HCT116 (cell line): Measurements from ENCODE around the gene CRIM1. TPM values are rescaled to one million over a fixed set of nuclear protein-coding genes. Genes with fewer than 3 reads are reported as not detected.

Experiments used
- ATAC-seq: fragments of 200-7000 bp; cut with Tn5 transposase; 2 replicates; pipeline ENCODE4 v1.9.1; 2020; ENCODE audit warnings: mild to moderate bottlenecking, moderate library complexity
- BruUV-seq: library from RNA; stranded (reverse); fragments of 400-500 nt; replicated peaks from 2 replicates; lab custom pipeline; 2021; lab: Mats Ljungman, UMichigan
- CTCF ChIA-PET: fragments of 300-600 bp; sonication (Branson Sonifier 250); formaldehyde crosslinking; loops from one replicate; lab custom pipeline; 2021; ENCODE audit warnings: antibody characterized with exemption; lab: Charles Lee
- POLR2A ChIA-PET: fragments of 300-600, 350-600 bp; sonication (Branson Sonifier 250); formaldehyde crosslinking; loops from one replicate; lab custom pipeline; 2021; ENCODE audit warnings: antibody characterized with exemption; lab: Charles Lee
- RAD21 ChIA-PET, 2 experiments: fragments of 300-600 bp; sonication (Branson Sonifier 250); formaldehyde crosslinking; loops; one replicate each; lab custom pipeline; 2023; ENCODE audit warnings: low total read pairs in 2 of 2; ENCODE audit not compliant: uncharacterized antibody in 2 of 2, unreplicated experiment in 2 of 2, low non-redundant PET in 1 of 2; lab: Charles Lee
- DNase-seq: peaks from one replicate; pipeline ENCODE4 v3.0.0-alpha.2; 2010; ENCODE audit warnings: low read depth, low spot score
- H2AFZ ChIP-seq: fragments of 200-600 bp; shearing (Covaris generic), sonication (generic); 2 replicates; pipeline ENCODE4 v1.6.1; 2017; ENCODE audit warnings: low read depth, mixed run types, mixed read lengths, antibody characterized with exemption, low read length; ENCODE audit not compliant: poor library complexity, severe bottlenecking
- H3K27ac ChIP-seq: 2 replicates; pipeline ENCODE4 v1.5.1; 2012; ENCODE audit warnings: low read depth, low read length
- H3K27me3 ChIP-seq: fragments of 200-600 bp; sonication (generic); 2 replicates; pipeline ENCODE4 v1.6.1; 2016; ENCODE audit warnings: mixed run types, low read length, mixed read lengths; ENCODE audit not compliant: insufficient read depth
- H3K36me3 ChIP-seq, 2 experiments: fragments of 200-500 bp in 1 of 2; fragments of 200-600 bp in 1 of 2; sonication (Bioruptor generic) in 1 of 2; sonication (generic) in 1 of 2; 2 replicates each; pipeline versions ENCODE4 v1.5.1 to v1.6.1; 2014 to 2016; ENCODE audit warnings: low read length in 2 of 2, inconsistent platforms in 1 of 2, mixed read lengths in 1 of 2, mixed run types in 1 of 2; ENCODE audit not compliant: insufficient read depth in 2 of 2, control insufficient read depth in 1 of 2
- H3K4me1 ChIP-seq, 2 experiments: fragments of 200-600 bp in 1 of 2; sonication (generic) in 1 of 2; 2 replicates each; pipeline versions ENCODE4 v1.5.1 to v1.6.1; 2012 to 2017; ENCODE audit warnings: low read length in 2 of 2, inconsistent platforms in 1 of 2, mild to moderate bottlenecking in 1 of 2, mixed read lengths in 1 of 2, mixed run types in 1 of 2, moderate library complexity in 1 of 2; ENCODE audit not compliant: insufficient read depth in 2 of 2, control insufficient read depth in 1 of 2
- H3K4me2 ChIP-seq: fragments of 200-600 bp; sonication (generic); 2 replicates; pipeline ENCODE4 v1.6.1; 2017; ENCODE audit warnings: mixed run types, low read length, mixed read lengths
- H3K4me3 ChIP-seq, 2 experiments: fragments of 200-600 bp in 1 of 2; sonication (generic) in 1 of 2; replicated peaks in 1 of 2; 2 replicates each; pipeline ENCODE4 v1.5.1; 2011 to 2016; ENCODE audit warnings: low read length in 2 of 2, control low read depth in 1 of 2, low read depth in 1 of 2, mild to moderate bottlenecking in 1 of 2, mixed read lengths in 1 of 2, mixed run types in 1 of 2
- H3K79me2 ChIP-seq: fragments of 200-600 bp; sonication (generic); 2 replicates; pipeline ENCODE4 v1.6.1; 2017; ENCODE audit warnings: mild to moderate bottlenecking, mixed run types, low read length, moderate library complexity, mixed read lengths; ENCODE audit not compliant: insufficient read depth
- H3K9ac ChIP-seq: fragments of 200-600 bp; sonication (generic); 2 replicates; pipeline ENCODE4 v1.6.1; 2016; ENCODE audit warnings: low read length, mixed read lengths
- H3K9me2 ChIP-seq: fragments of 200-600 bp; sonication (generic), shearing (Covaris generic); 2 replicates; pipeline ENCODE4 v1.6.1; 2017; ENCODE audit warnings: mixed run types, mild to moderate bottlenecking, moderate library complexity; ENCODE audit not compliant: insufficient read depth
- H3K9me3 ChIP-seq, 2 experiments: fragments of 200-500 bp in 1 of 2; fragments of 200-600 bp in 1 of 2; sonication (Bioruptor generic) in 1 of 2; sonication (generic) in 1 of 2; 2 replicates each; pipeline ENCODE4 v1.6.1; 2014 to 2017; ENCODE audit warnings: low read length in 2 of 2, mixed read lengths in 2 of 2, inconsistent platforms in 1 of 2, low read depth in 1 of 2, mild to moderate bottlenecking in 1 of 2, mixed run types in 1 of 2, moderate library complexity in 1 of 2; ENCODE audit not compliant: control insufficient read depth in 1 of 2, insufficient read depth in 1 of 2
- H4K20me1 ChIP-seq: fragments of 200-600 bp; sonication (generic), shearing (Covaris generic); 2 replicates; pipeline ENCODE4 v1.6.1; 2017; ENCODE audit warnings: mixed run types, mild to moderate bottlenecking, moderate library complexity; ENCODE audit not compliant: insufficient read depth
- EZH2 ChIP-seq: fragments of 200-600 bp; sonication (generic); IDR thresholded peaks from 2 replicates; pipeline ENCODE4 v1.6.1; 2017; ENCODE audit warnings: antibody characterized with exemption, mixed run types
- JUND ChIP-seq: IDR thresholded peaks from 2 replicates; pipeline ENCODE4 v1.6.1; 2012
- MAX ChIP-seq: IDR thresholded peaks from 2 replicates; pipeline ENCODE4 v1.6.1; 2012
- POLR2AphosphoS5 ChIP-seq: IDR thresholded peaks from 2 replicates; pipeline ENCODE4 v1.6.1; 2011; ENCODE audit warnings: mild to moderate bottlenecking, low read depth, low read length, moderate library complexity
- SP1 ChIP-seq: IDR thresholded peaks from 2 replicates; pipeline ENCODE4 v1.6.1; 2012; ENCODE audit warnings: low read depth
- TCF7L2 ChIP-seq: IDR thresholded peaks from 2 replicates; pipeline ENCODE4 v1.7.0; 2011; ENCODE audit warnings: borderline replicate concordance, inconsistent platforms; ENCODE audit not compliant: insufficient read depth, insufficient read length; ENCODE audit errors: extremely low read depth
- YY1 ChIP-seq: IDR thresholded peaks from 2 replicates; pipeline ENCODE4 v1.6.1; 2011; ENCODE audit warnings: low read length, low read depth, moderate library complexity, mild to moderate bottlenecking; ENCODE audit not compliant: insufficient replicate concordance; ENCODE audit errors: extremely low read depth
- ZFX ChIP-seq: fragments of 450-650 bp; IDR thresholded peaks from 2 replicates; pipeline ENCODE4 v1.6.1; 2017
- intact Hi-C: fragments of 100-400 bp; cut with micrococcal nuclease; formaldehyde crosslinking; loops from 2 replicates; pipeline ENCODE4 v1.10.0; 2022
- total RNA-seq: library from RNA; stranded (reverse); gene quantifications from one replicate; pipeline ENCODE4 v1.2.1, GENCODE V29; 2021; ENCODE audit not compliant: unreplicated experiment
- TF ChIP-seq, protein P1 (sequence below): IDR thresholded peaks from 2 replicates; pipeline ENCODE4 v1.6.1; 2012
- TF ChIP-seq, protein P2 (sequence below): IDR thresholded peaks from 2 replicates; pipeline ENCODE4 v1.6.1; 2011; ENCODE audit warnings: mild to moderate bottlenecking, low read length, moderate library complexity; ENCODE audit not compliant: insufficient replicate concordance; ENCODE audit errors: extremely low read depth
- TF ChIP-seq, protein P3 (sequence below): IDR thresholded peaks from 2 replicates; pipeline ENCODE4 v1.6.1; 2012; ENCODE audit warnings: low read depth
- TF ChIP-seq, protein P4 (sequence below), 3 experiments: fragments of 200-600 bp in 1 of 3; sonication (generic) in 1 of 3; IDR thresholded peaks in 2 of 3; conservative IDR thresholded peaks in 1 of 3; 2 replicates each; pipeline ENCODE4 v1.5.1; 2012 to 2017; ENCODE audit warnings: low read depth in 2 of 3, low read length in 2 of 3, antibody characterized with exemption in 1 of 3, borderline replicate concordance in 1 of 3, control low read depth in 1 of 3, mild to moderate bottlenecking in 1 of 3, mixed read lengths in 1 of 3, mixed run types in 1 of 3, moderate library complexity in 1 of 3; ENCODE audit not compliant: insufficient read depth in 1 of 3

CRIM1 gene
- total RNA-seq, 1 experiment from 2014 or later = 27.2 TPM

- TF ChIP-seq ZFX (no peak), POLR2AphosphoS5 (no peak), SP1 (no peak), YY1 (no peak), EZH2 (no peak), JUND (no peak), MAX (no peak), TCF7L2 (no peak)
- TF ChIP-seq, protein P1, sequence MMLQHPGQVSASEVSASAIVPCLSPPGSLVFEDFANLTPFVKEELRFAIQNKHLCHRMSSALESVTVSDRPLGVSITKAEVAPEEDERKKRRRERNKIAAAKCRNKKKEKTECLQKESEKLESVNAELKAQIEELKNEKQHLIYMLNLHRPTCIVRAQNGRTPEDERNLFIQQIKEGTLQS = no peak
- TF ChIP-seq, protein P2, sequence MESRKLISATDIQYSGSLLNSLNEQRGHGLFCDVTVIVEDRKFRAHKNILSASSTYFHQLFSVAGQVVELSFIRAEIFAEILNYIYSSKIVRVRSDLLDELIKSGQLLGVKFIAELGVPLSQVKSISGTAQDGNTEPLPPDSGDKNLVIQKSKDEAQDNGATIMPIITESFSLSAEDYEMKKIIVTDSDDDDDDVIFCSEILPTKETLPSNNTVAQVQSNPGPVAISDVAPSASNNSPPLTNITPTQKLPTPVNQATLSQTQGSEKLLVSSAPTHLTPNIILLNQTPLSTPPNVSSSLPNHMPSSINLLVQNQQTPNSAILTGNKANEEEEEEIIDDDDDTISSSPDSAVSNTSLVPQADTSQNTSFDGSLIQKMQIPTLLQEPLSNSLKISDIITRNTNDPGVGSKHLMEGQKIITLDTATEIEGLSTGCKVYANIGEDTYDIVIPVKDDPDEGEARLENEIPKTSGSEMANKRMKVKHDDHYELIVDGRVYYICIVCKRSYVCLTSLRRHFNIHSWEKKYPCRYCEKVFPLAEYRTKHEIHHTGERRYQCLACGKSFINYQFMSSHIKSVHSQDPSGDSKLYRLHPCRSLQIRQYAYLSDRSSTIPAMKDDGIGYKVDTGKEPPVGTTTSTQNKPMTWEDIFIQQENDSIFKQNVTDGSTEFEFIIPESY = no peak
- TF ChIP-seq, protein P3, sequence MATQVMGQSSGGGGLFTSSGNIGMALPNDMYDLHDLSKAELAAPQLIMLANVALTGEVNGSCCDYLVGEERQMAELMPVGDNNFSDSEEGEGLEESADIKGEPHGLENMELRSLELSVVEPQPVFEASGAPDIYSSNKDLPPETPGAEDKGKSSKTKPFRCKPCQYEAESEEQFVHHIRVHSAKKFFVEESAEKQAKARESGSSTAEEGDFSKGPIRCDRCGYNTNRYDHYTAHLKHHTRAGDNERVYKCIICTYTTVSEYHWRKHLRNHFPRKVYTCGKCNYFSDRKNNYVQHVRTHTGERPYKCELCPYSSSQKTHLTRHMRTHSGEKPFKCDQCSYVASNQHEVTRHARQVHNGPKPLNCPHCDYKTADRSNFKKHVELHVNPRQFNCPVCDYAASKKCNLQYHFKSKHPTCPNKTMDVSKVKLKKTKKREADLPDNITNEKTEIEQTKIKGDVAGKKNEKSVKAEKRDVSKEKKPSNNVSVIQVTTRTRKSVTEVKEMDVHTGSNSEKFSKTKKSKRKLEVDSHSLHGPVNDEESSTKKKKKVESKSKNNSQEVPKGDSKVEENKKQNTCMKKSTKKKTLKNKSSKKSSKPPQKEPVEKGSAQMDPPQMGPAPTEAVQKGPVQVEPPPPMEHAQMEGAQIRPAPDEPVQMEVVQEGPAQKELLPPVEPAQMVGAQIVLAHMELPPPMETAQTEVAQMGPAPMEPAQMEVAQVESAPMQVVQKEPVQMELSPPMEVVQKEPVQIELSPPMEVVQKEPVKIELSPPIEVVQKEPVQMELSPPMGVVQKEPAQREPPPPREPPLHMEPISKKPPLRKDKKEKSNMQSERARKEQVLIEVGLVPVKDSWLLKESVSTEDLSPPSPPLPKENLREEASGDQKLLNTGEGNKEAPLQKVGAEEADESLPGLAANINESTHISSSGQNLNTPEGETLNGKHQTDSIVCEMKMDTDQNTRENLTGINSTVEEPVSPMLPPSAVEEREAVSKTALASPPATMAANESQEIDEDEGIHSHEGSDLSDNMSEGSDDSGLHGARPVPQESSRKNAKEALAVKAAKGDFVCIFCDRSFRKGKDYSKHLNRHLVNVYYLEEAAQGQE = no peak
- TF ChIP-seq, protein P4, sequence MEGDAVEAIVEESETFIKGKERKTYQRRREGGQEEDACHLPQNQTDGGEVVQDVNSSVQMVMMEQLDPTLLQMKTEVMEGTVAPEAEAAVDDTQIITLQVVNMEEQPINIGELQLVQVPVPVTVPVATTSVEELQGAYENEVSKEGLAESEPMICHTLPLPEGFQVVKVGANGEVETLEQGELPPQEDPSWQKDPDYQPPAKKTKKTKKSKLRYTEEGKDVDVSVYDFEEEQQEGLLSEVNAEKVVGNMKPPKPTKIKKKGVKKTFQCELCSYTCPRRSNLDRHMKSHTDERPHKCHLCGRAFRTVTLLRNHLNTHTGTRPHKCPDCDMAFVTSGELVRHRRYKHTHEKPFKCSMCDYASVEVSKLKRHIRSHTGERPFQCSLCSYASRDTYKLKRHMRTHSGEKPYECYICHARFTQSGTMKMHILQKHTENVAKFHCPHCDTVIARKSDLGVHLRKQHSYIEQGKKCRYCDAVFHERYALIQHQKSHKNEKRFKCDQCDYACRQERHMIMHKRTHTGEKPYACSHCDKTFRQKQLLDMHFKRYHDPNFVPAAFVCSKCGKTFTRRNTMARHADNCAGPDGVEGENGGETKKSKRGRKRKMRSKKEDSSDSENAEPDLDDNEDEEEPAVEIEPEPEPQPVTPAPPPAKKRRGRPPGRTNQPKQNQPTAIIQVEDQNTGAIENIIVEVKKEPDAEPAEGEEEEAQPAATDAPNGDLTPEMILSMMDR (IDR thresholded peaks at IDR 0.05 in 2 of 3, conservative IDR thresholded peaks at IDR 0.05 in 1 of 3; ENCODE audit: borderline replicate concordance in 1 of 3, insufficient read depth in 1 of 3, low read depth in 2 of 3, low read length in 2 of 3) = no peak
- H3K9me3 ChIP-seq = no peaks in the 10 kb centered on the region
- DNase-seq (no peak), ATAC-seq (no peak)
- no peaks in the 10 kb centered on the region; the same call in 1 of the 2 replicates for H4K20me1 ChIP-seq
- H3K27me3 ChIP-seq = no peaks in the 10 kb centered on the region
- H3K4me1 ChIP-seq = no peaks in the 10 kb centered on the region
- BruUV-seq = no TSS peak
- CTCF ChIA-PET = no interaction called here
- intact Hi-C loops = no loop called here
- H3K36me3 ChIP-seq = peaks cover 13 to 45% of the 10 kb centered on the region in 2 experiments
- H3K9ac ChIP-seq = no peak overlapping the region
- H3K4me2 ChIP-seq = no peak overlapping the region
- RAD21 ChIA-PET = no interaction called here
- no peaks in the 10 kb centered on the region for H3K9me2 ChIP-seq
- no peak overlapping the region for H3K4me3 ChIP-seq
- H2AFZ ChIP-seq = no peak overlapping the region
- POLR2A ChIA-PET = no interaction called here
- H3K27ac ChIP-seq = no peak overlapping the region
- peaks cover 17% of the 10 kb centered on the region for H3K79me2 ChIP-seq
Observed at GRCh38 chr2:36584148-36584794, 228.7 kb downstream of the CRIM1 start.
